Measurements from ENCODE around the gene EBF4. TPM values are rescaled to one million over a fixed set of nuclear protein-coding genes. Genes with fewer than 3 reads are reported as not detected.

EBF4 gene
- total RNA-seq, 2 donors from 2014 or later: 2.0 to 7.5 TPM

GRCh38 chr20:2755451-2756055 is 63.0 kb downstream of the EBF4 start:
- Histone ChIP-seq H3K27me3 (peaks cover 11% of the 10 kb centered on the region), H3K36me3 (no peaks in the 10 kb centered on the region), H3K9me3 (no peaks in the 10 kb centered on the region), H3K4me1 (peaks cover 7% of the 10 kb centered on the region), H3K4me3 (no peak overlapping the region), H3K9ac (ENCODE audit: low read depth in 2 of 2, low read length in 2 of 2) (no peak overlapping the region), H3K27ac (no peak overlapping the region)
- DNase-seq: no peak
- intact Hi-C loops (cut with DNase I): loop anchor here (5.0 kb wide), 1 partner anchor 97 kb away; no protein-coding TSS in a partner anchor
- no peak for TF ChIP-seq CTCF (IDR thresholded peaks at IDR 0.05)

- TF ChIP-seq CTCF (IDR thresholded peaks at IDR 0.05): no peak
- Histone ChIP-seq H3K36me3 (no peaks in the 10 kb centered on the region), H3K4me3 (no peak overlapping the region), H3K4me1 (peaks cover 7% of the 10 kb centered on the region), H3K27ac (no peak overlapping the region), H3K27me3 (peaks cover 11% of the 10 kb centered on the region), H3K9me3 (no peaks in the 10 kb centered on the region), H3K9ac (ENCODE audit: low read depth in 2 of 2, low read length in 2 of 2) (no peak overlapping the region)
- intact Hi-C loops (cut with DNase I): loop anchor here (5.0 kb wide), 1 partner anchor 96 kb away; no protein-coding TSS in a partner anchor
- no peak for DNase-seq
Observed at GRCh38 chr20:2756056-2756611, 63.6 kb downstream of the EBF4 start.

GRCh38 chr20:2757001-2757400 is 64.4 kb downstream of the EBF4 start:
- no peaks in the 10 kb centered on the region for H3K36me3 ChIP-seq
- no peak overlapping the region for H3K27ac ChIP-seq
- H3K27me3 ChIP-seq: peaks cover 11% of the 10 kb centered on the region
- H3K9me3 ChIP-seq: no peaks in the 10 kb centered on the region
- no peak overlapping the region for H3K9ac ChIP-seq (ENCODE audit: low read depth in 2 of 2, low read length in 2 of 2)
- intact Hi-C loops (cut with DNase I): loop anchor here (5.0 kb wide), 1 partner anchor 95 kb away; no protein-coding TSS in a partner anchor
- TF ChIP-seq CTCF (IDR thresholded peaks at IDR 0.05): no peak
- no peak overlapping the region for H3K4me3 ChIP-seq
- peaks cover 7% of the 10 kb centered on the region for H3K4me1 ChIP-seq
- no peak for DNase-seq

- DNase-seq: no peak
- no peak overlapping the region for H3K4me3 ChIP-seq
- H3K27ac ChIP-seq: no peak overlapping the region
- H3K9me3 ChIP-seq: no peaks in the 10 kb centered on the region
- H3K9ac ChIP-seq (ENCODE audit: low read depth in 2 of 2, low read length in 2 of 2): no peak overlapping the region
- H3K36me3 ChIP-seq: no peaks in the 10 kb centered on the region
- no peak for TF ChIP-seq CTCF (IDR thresholded peaks at IDR 0.05)
- peaks cover 8% of the 10 kb centered on the region for H3K27me3 ChIP-seq
- intact Hi-C loops (cut with DNase I): loop anchor here (5.0 kb wide), 1 partner anchor 94 kb away; no protein-coding TSS in a partner anchor
- peaks cover under 1% of the 10 kb centered on the region for H3K4me1 ChIP-seq
Observed at GRCh38 chr20:2757969-2758368, 65.4 kb downstream of the EBF4 start.

GRCh38 chr20:2759143-2759542 is 66.6 kb downstream of the EBF4 start:
- Histone ChIP-seq H3K36me3 (no peaks in the 10 kb centered on the region), H3K9me3 (no peaks in the 10 kb centered on the region), H3K4me3 (no peak overlapping the region), H3K27me3 (no peaks in the 10 kb centered on the region), H3K9ac (ENCODE audit: low read depth in 2 of 2, low read length in 2 of 2) (no peak overlapping the region), H3K4me1 (no peaks in the 10 kb centered on the region), H3K27ac (no peak overlapping the region)
- intact Hi-C loops (cut with DNase I): loop anchor here (5.0 kb wide), 1 partner anchor 93 kb away; no protein-coding TSS in a partner anchor
- DNase-seq: no peak
- TF ChIP-seq CTCF (IDR thresholded peaks at IDR 0.05): no peak
